Measurements from ENCODE around the gene TBATA. TPM values are rescaled to one million over a fixed set of nuclear protein-coding genes. Genes with fewer than 3 reads are reported as not detected.
A peak's percentile ranks its signal among the peaks of the same experiment; 100 is the strongest.

Gene TBATA
- total RNA-seq, 1 donor from 2014 or later = not detected

DNA sequence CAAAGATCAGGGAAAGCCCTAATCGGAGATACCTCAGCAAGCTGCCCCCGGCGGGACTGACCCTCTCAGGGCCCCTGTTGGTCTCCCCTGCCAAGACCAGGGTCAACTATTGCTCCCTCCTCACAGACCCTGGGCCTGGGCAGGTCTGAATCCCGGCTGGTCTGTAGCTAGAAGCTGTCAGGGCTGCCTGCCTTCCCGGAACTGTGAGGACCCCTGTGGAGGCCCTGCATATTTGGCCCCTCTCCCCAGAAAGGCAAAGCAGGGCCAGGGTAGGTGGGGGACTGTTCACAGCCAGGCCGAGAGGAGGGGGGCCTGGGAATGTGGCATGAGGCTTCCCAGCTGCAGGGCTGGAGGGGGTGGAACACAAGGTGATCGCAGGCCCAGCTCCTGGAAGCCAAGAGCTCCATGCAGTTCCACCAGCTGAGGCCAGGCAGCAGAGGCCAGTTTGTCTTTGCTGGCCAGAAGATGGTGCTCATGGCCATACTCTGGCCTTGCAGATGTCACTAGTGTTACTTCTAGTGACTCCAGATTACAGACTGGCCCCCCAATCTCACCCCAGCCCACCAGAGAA, 24.1 kb downstream of the TBATA start:
- DNase-seq (ENCODE audit: extremely low spot score, unreplicated experiment) = no peak
- H3K9me3 Mint-ChIP-seq (ENCODE audit: unreplicated experiment) = peaks cover 4% of the 10 kb centered on the region
- H3K4me3 Mint-ChIP-seq (ENCODE audit: unreplicated experiment) = no peak overlapping the region

GRCh38 chr10:70760271-70760787, 24.8 kb downstream of the TBATA start:
- Mint-ChIP-seq H3K4me1 (ENCODE audit: unreplicated experiment) (peaks cover 7% of the 10 kb centered on the region), H3K4me3 (ENCODE audit: unreplicated experiment) (no peak overlapping the region), H3K9me3 (ENCODE audit: unreplicated experiment) (peaks cover 2% of the 10 kb centered on the region), H3K27me3 (ENCODE audit: unreplicated experiment) (peaks cover 3% of the 10 kb centered on the region), H3K27ac (ENCODE audit: unreplicated experiment) (no peak overlapping the region), H3K36me3 (ENCODE audit: unreplicated experiment) (no peaks in the 10 kb centered on the region)
- TF ChIP-seq, protein P1, sequence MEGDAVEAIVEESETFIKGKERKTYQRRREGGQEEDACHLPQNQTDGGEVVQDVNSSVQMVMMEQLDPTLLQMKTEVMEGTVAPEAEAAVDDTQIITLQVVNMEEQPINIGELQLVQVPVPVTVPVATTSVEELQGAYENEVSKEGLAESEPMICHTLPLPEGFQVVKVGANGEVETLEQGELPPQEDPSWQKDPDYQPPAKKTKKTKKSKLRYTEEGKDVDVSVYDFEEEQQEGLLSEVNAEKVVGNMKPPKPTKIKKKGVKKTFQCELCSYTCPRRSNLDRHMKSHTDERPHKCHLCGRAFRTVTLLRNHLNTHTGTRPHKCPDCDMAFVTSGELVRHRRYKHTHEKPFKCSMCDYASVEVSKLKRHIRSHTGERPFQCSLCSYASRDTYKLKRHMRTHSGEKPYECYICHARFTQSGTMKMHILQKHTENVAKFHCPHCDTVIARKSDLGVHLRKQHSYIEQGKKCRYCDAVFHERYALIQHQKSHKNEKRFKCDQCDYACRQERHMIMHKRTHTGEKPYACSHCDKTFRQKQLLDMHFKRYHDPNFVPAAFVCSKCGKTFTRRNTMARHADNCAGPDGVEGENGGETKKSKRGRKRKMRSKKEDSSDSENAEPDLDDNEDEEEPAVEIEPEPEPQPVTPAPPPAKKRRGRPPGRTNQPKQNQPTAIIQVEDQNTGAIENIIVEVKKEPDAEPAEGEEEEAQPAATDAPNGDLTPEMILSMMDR (IDR thresholded peaks at IDR 0.05) = no peak
- DNase-seq (ENCODE audit: extremely low spot score, unreplicated experiment) = no peak

More for the DNA sequence above, 24.1 kb downstream of the TBATA start:
- H3K4me1 Mint-ChIP-seq (ENCODE audit: unreplicated experiment) = peaks cover 7% of the 10 kb centered on the region
- H3K27me3 Mint-ChIP-seq (ENCODE audit: unreplicated experiment) = peaks cover 3% of the 10 kb centered on the region
- H3K36me3 Mint-ChIP-seq (ENCODE audit: unreplicated experiment) = no peaks in the 10 kb centered on the region
- no peak overlapping the region for H3K27ac Mint-ChIP-seq (ENCODE audit: unreplicated experiment)
- TF ChIP-seq, protein P1 (IDR thresholded peaks at IDR 0.05) = peak; percentile 45

GRCh38 chr10:70759781-70760180, 25.4 kb downstream of the TBATA start:
- Mint-ChIP-seq H3K9me3 (ENCODE audit: unreplicated experiment) (no peaks in the 10 kb centered on the region), H3K36me3 (ENCODE audit: unreplicated experiment) (no peaks in the 10 kb centered on the region), H3K27ac (ENCODE audit: unreplicated experiment) (no peak overlapping the region), H3K27me3 (ENCODE audit: unreplicated experiment) (peaks cover 3% of the 10 kb centered on the region), H3K4me3 (ENCODE audit: unreplicated experiment) (no peak overlapping the region), H3K4me1 (ENCODE audit: unreplicated experiment) (peaks cover 12% of the 10 kb centered on the region)
- DNase-seq (ENCODE audit: extremely low spot score, unreplicated experiment) = no peak
- TF ChIP-seq, protein P1 (IDR thresholded peaks at IDR 0.05) = no peak

- Mint-ChIP-seq H3K9me3 (ENCODE audit: unreplicated experiment) (no peaks in the 10 kb centered on the region), H3K36me3 (ENCODE audit: unreplicated experiment) (no peaks in the 10 kb centered on the region), H3K27me3 (ENCODE audit: unreplicated experiment) (peaks cover 3% of the 10 kb centered on the region), H3K4me1 (ENCODE audit: unreplicated experiment) (peaks cover 21% of the 10 kb centered on the region), H3K4me3 (ENCODE audit: unreplicated experiment) (no peak overlapping the region), H3K27ac (ENCODE audit: unreplicated experiment) (no peak overlapping the region)
- no peak for DNase-seq (ENCODE audit: extremely low spot score, unreplicated experiment)
- TF ChIP-seq, protein P1 (IDR thresholded peaks at IDR 0.05) = peak; percentile 87
These were observed 26.2 kb downstream of the TBATA start for GRCh38 chr10:70758757-70759514.

DNA sequence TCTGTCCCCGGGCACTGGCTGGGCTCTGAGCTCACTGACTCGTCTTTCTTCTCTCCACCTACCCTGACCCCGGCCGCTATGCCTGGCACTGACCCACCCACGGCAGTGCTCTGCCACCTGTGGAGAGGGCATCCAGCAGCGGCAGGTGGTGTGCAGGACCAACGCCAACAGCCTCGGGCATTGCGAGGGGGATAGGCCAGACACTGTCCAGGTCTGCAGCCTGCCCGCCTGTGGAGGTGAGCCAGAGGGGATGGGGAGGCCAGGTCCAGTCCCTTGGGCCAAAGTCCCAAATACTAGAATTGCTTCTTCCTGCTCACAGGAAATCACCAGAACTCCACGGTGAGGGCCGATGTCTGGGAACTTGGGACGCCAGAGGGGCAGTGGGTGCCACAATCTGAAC, 27.3 kb downstream of the TBATA start:
- DNase-seq (ENCODE audit: extremely low spot score, unreplicated experiment) = no peak
- peaks cover 3% of the 10 kb centered on the region for H3K27me3 Mint-ChIP-seq (ENCODE audit: unreplicated experiment)
- H3K27ac Mint-ChIP-seq (ENCODE audit: unreplicated experiment) = no peak overlapping the region
- TF ChIP-seq, protein P1 (IDR thresholded peaks at IDR 0.05) = no peak
- H3K4me3 Mint-ChIP-seq (ENCODE audit: unreplicated experiment) = no peak overlapping the region
- H3K4me1 Mint-ChIP-seq (ENCODE audit: unreplicated experiment) = peaks cover 21% of the 10 kb centered on the region
- no peaks in the 10 kb centered on the region for H3K36me3 Mint-ChIP-seq (ENCODE audit: unreplicated experiment)
- H3K9me3 Mint-ChIP-seq (ENCODE audit: unreplicated experiment) = no peaks in the 10 kb centered on the region

All from osteocyte (in vitro differentiated cells).